K562 (cell line): ENCODE measurements around the gene BSDC1. TPM values are rescaled to one million over a fixed set of nuclear protein-coding genes. Genes with fewer than 3 reads are reported as not detected.

ENCODE experiments used
- ARID2 ChIP-seq: fragments of 450-650 bp; IDR thresholded peaks from 2 replicates; pipeline ENCODE4 v1.6.1; 2017; ENCODE audit warnings: antibody characterized with exemption, mild to moderate bottlenecking
- DACH1 ChIP-seq: fragments of 450-650 bp; IDR thresholded peaks from 2 replicates; pipeline ENCODE4 v1.6.1; 2018; ENCODE audit not compliant: partially characterized antibody
- DPF2 ChIP-seq: fragments of 450-650 bp; IDR thresholded peaks from 2 replicates; pipeline ENCODE4 v1.6.1; 2016
- MAFG ChIP-seq: fragments of 450-650 bp; conservative IDR thresholded peaks from 2 replicates; pipeline ENCODE4 v1.6.1; 2016; ENCODE audit warnings: missing genetic modification characterization, missing compliant biosample characterization
- MEF2A ChIP-seq: IDR thresholded peaks from 2 replicates; pipeline ENCODE4 v1.6.1; 2011; ENCODE audit warnings: low read depth, mild to moderate bottlenecking, low read length, moderate library complexity; ENCODE audit not compliant: control insufficient read depth
- MTA3 ChIP-seq: fragments of 450-650 bp; formaldehyde crosslinking; IDR thresholded peaks from 2 replicates; pipeline ENCODE4 v1.6.1; 2017; ENCODE audit warnings: mild to moderate bottlenecking, borderline replicate concordance
- PTRF ChIP-seq: fragments of 450-650 bp; IDR thresholded peaks from 2 replicates; pipeline ENCODE4 v1.6.1; 2016; ENCODE audit warnings: mild to moderate bottlenecking, missing genetic modification characterization, missing compliant biosample characterization
- RREB1 ChIP-seq: fragments of 250-450 bp; sonication (Bioruptor Pico); IDR thresholded peaks from 2 replicates; pipeline ENCODE4 v1.4.0; 2020
- SIN3A ChIP-seq, 2 experiments: fragments of 150-350 bp in 1 of 2; IDR thresholded peaks; 2 replicates each; pipeline ENCODE4 v1.6.1; 2011 to 2016; ENCODE audit warnings: borderline replicate concordance in 2 of 2, low read depth in 2 of 2, low read length in 2 of 2, mild to moderate bottlenecking in 2 of 2, moderate library complexity in 2 of 2; ENCODE audit not compliant: control insufficient read depth in 1 of 2
- SRSF7 ChIP-seq: fragments of 200-400 bp; formaldehyde crosslinking; optimal IDR thresholded peaks from 2 replicates; pipeline ENCODE3; 2017; ENCODE audit warnings: mild to moderate bottlenecking, low read depth, low read length
- ZBTB33 ChIP-seq: sonication (generic); formaldehyde crosslinking; IDR thresholded peaks from 2 replicates; pipeline ENCODE4 v1.8.1; 2023; ENCODE audit warnings: mild to moderate bottlenecking, missing genetic modification reagents
- ZFP30 ChIP-seq: fragments of 250-450 bp; sonication (Bioruptor Pico); IDR thresholded peaks from 2 replicates; pipeline ENCODE4 v1.8.0; 2022; ENCODE audit warnings: moderate library complexity, mild to moderate bottlenecking, inconsistent platforms, borderline replicate concordance
- ZNF592 ChIP-seq: fragments of 450-650 bp; IDR thresholded peaks from 2 replicates; pipeline ENCODE4 v1.6.1; 2017; ENCODE audit warnings: antibody characterized with exemption, mild to moderate bottlenecking
- ZNF778 ChIP-seq: fragments of 450-650 bp; formaldehyde crosslinking; IDR thresholded peaks from 2 replicates; pipeline ENCODE4 v1.4.0; 2020; ENCODE audit warnings: mild to moderate bottlenecking, moderate library complexity
- polyA plus RNA-seq, 8 experiments: library from polyadenylated mRNA; depleted of rRNA in 4 of 8; stranded (reverse) in 5 of 8; unstranded in 3 of 8; fragments of >200 nt; fragmentation: Nextera tagmentation in 2 of 8; fragmentation: Illumina TruSeq in 1 of 8; extraction: Ambion mirVana in 2 of 8; extraction: Trizol in 1 of 8; gene quantifications; 2 replicates each; pipeline versions ENCODE4 v1.2.1 to v1.2.3, GENCODE V29; 2011 to 2014; ENCODE audit warnings: inconsistent platforms in 1 of 8, missing spikeins in 1 of 8
- total RNA-seq, 7 experiments: library from RNA; depleted of rRNA in 6 of 7; stranded (reverse); fragments of >200 nt in 6 of 7; fragmentation: Illumina TruSeq in 2 of 7; extraction: Trizol in 2 of 7; gene quantifications; 2 replicates each; pipeline versions ENCODE4 v1.2.1 to v1.2.3, GENCODE V29; 2011 to 2021; ENCODE audit warnings: low replicate concordance in 1 of 7

The BSDC1 gene
- total and polyA plus RNA-seq, 9 of the 15 experiments (the other 6 are each of a cell fraction or from before 2014, with no cell fraction given), result 10.2 to 96.8 (median 73.1) TPM

- TF ChIP-seq RREB1 (CRISPR knock-in tag) (no peak), MAFG (tag) (no peak), ZFP30 (no peak), ARID2 (no peak), ZBTB33 (CRISPR knock-in tag) (peak; percentile 86), MEF2A (no peak), PTRF (tag) (no peak), ZNF778 (no peak), DPF2 (peak; percentile 14; the same call in 1 of the 2 replicates), DACH1 (no peak), MTA3 (peak; percentile 77; the same call in 1 of the 2 replicates), SIN3A (IDR thresholded peaks at IDR 0.05; ENCODE audit: borderline replicate concordance in 2 of 2, control insufficient read depth in 1 of 2, low read depth in 2 of 2, low read length in 2 of 2) (peak; percentile 71 to 86; a peak in 2 of 4 replicates), SRSF7 (no peak), ZNF592 (0 out of 2 replicates have a peak, but pooled peaks have one; percentile 6)
Measured at GRCh38 chr1:32334864-32335534, 59.2 kb downstream of the BSDC1 start (continued).
